ENCODE measurements around the gene RNU6-1. TPM values are rescaled to one million over a fixed set of nuclear protein-coding genes. Genes with fewer than 3 reads are reported as not detected.

RNU6-1 gene
- total RNA-seq, 1 donor from 2014 or later = not detected

GRCh38 chr15:67885175-67885523 is 45.3 kb upstream of the RNU6-1 start:
- H2AFZ ChIP-seq (replicated peaks) = peak overlapping the region; percentile 74
- peak overlapping the region; percentile 23 for H3K4me3 Mint-ChIP-seq
- H3K27ac Mint-ChIP-seq = no peak overlapping the region
- H3K9ac ChIP-seq = no peak overlapping the region
- H3K27ac ChIP-seq = no peak overlapping the region
- H3K4me1 ChIP-seq = peaks cover 24% of the 10 kb centered on the region
- H3K4me3 ChIP-seq = peak overlapping the region; percentile 35
- H3K79me2 ChIP-seq (ENCODE audit: low read depth) = no peaks in the 10 kb centered on the region
- peaks cover 12% of the 10 kb centered on the region for H3K9me3 Mint-ChIP-seq
- H3K4me2 ChIP-seq = peak overlapping the region; percentile 71
- H3K36me3 ChIP-seq = no peaks in the 10 kb centered on the region
- peaks cover 45% of the 10 kb centered on the region for H3K4me1 Mint-ChIP-seq
- peaks cover under 1% of the 10 kb centered on the region for H3K36me3 Mint-ChIP-seq
- DNase-seq (ENCODE audit: low spot score) = no peak
- H3K27me3 ChIP-seq = peaks cover 8% of the 10 kb centered on the region
- no peaks in the 10 kb centered on the region for H4K20me1 ChIP-seq (ENCODE audit: low read depth)
- peaks cover 15% of the 10 kb centered on the region for H3F3A ChIP-seq (ENCODE audit: low read depth)
- TF ChIP-seq CTCF (IDR thresholded peaks at IDR 0.05) = no peak
- no peak for TF ChIP-seq EZH2 (IDR thresholded peaks at IDR 0.05)
- TF ChIP-seq EZH2phosphoT487 (IDR thresholded peaks at IDR 0.05) = no peak
- no peaks in the 10 kb centered on the region for H3K9me3 ChIP-seq (ENCODE audit: low read depth)
- H3K27me3 Mint-ChIP-seq (ENCODE audit: insufficient read depth, low read depth) = peaks cover 8% of the 10 kb centered on the region

- Histone ChIP-seq H3F3A (ENCODE audit: low read depth) (peaks cover 15% of the 10 kb centered on the region), H3K36me3 (no peaks in the 10 kb centered on the region), H2AFZ (replicated peaks) (peak overlapping the region; percentile 74), H3K27ac (no peak overlapping the region), H4K20me1 (ENCODE audit: low read depth) (no peaks in the 10 kb centered on the region), H3K9me3 (ENCODE audit: low read depth) (no peaks in the 10 kb centered on the region), H3K4me3 (peak overlapping the region; percentile 35), H3K4me2 (peak overlapping the region; percentile 71), H3K79me2 (ENCODE audit: low read depth) (no peaks in the 10 kb centered on the region), H3K27me3 (peaks cover 8% of the 10 kb centered on the region), H3K9ac (no peak overlapping the region), H3K4me1 (peaks cover 24% of the 10 kb centered on the region)
- TF ChIP-seq CTCF (IDR thresholded peaks at IDR 0.05) = no peak
- no peak for TF ChIP-seq EZH2 (IDR thresholded peaks at IDR 0.05)
- TF ChIP-seq EZH2phosphoT487 (IDR thresholded peaks at IDR 0.05) = no peak
- Mint-ChIP-seq H3K9me3 (peaks cover 7% of the 10 kb centered on the region), H3K27ac (peak overlapping the region; percentile 34), H3K4me3 (peak overlapping the region; percentile 23), H3K27me3 (ENCODE audit: insufficient read depth, low read depth) (peaks cover 6% of the 10 kb centered on the region), H3K36me3 (no peaks in the 10 kb centered on the region), H3K4me1 (peaks cover 45% of the 10 kb centered on the region)
- DNase-seq (ENCODE audit: low spot score) = peak; percentile 90
Observed at GRCh38 chr15:67884514-67885174, 44.8 kb upstream of the RNU6-1 start.

- no peak for TF ChIP-seq CTCF (IDR thresholded peaks at IDR 0.05)
- no peak for TF ChIP-seq EZH2phosphoT487 (IDR thresholded peaks at IDR 0.05)
- no peak for TF ChIP-seq EZH2 (IDR thresholded peaks at IDR 0.05)
- H4K20me1 ChIP-seq (ENCODE audit: low read depth) = no peaks in the 10 kb centered on the region
- no peaks in the 10 kb centered on the region for H3K9me3 ChIP-seq (ENCODE audit: low read depth)
- H3K9me3 Mint-ChIP-seq = peaks cover 4% of the 10 kb centered on the region
- no peak overlapping the region for H2AFZ ChIP-seq (replicated peaks)
- H3K4me3 Mint-ChIP-seq = peak overlapping the region; percentile 23
- H3K27me3 Mint-ChIP-seq (ENCODE audit: insufficient read depth, low read depth) = peaks cover 6% of the 10 kb centered on the region
- peaks cover 8% of the 10 kb centered on the region for H3K27me3 ChIP-seq
- H3K4me3 ChIP-seq = peak overlapping the region; percentile 35
- no peaks in the 10 kb centered on the region for H3K36me3 ChIP-seq
- no peak overlapping the region for H3K9ac ChIP-seq
- DNase-seq (ENCODE audit: low spot score) = no peak
- H3K36me3 Mint-ChIP-seq = no peaks in the 10 kb centered on the region
- peaks cover 24% of the 10 kb centered on the region for H3K4me1 ChIP-seq
- H3K27ac Mint-ChIP-seq = peak overlapping the region; percentile 34
- H3K4me1 Mint-ChIP-seq = peaks cover 50% of the 10 kb centered on the region
- peaks cover 15% of the 10 kb centered on the region for H3F3A ChIP-seq (ENCODE audit: low read depth)
- no peaks in the 10 kb centered on the region for H3K79me2 ChIP-seq (ENCODE audit: low read depth)
- H3K4me2 ChIP-seq = peak overlapping the region; percentile 71
- H3K27ac ChIP-seq = no peak overlapping the region
Observed at GRCh38 chr15:67884009-67884408, 44.2 kb upstream of the RNU6-1 start.
